C4-2B (cell line): ENCODE measurements around the gene TMEM186.
"Not testable (repeated sequence)": the region's sequence is repeated elsewhere in the genome, so short reads cannot be mapped to it uniquely, and the experiment has no call there.

Experiments
- H3K27ac ChIP-seq: fragments of 450-650 bp; 2 replicates; pipeline ENCODE4 v1.5.1; 2017
- CTCF ChIP-seq: fragments of 450-650 bp; conservative IDR thresholded peaks from 2 replicates; pipeline ENCODE4 v1.5.1; 2017; ENCODE audit warnings: mild to moderate bottlenecking
- ZFX ChIP-seq: fragments of 450-650 bp; IDR thresholded peaks from 2 replicates; pipeline ENCODE4 v1.6.1; 2017

The TMEM186 gene

GRCh38 chr16:8756755-8757154 lies 40.7 kb downstream of the TMEM186 start:
- H3K27ac ChIP-seq = no peak overlapping the region
- TF ChIP-seq CTCF (no peak), ZFX (no peak)

DNA sequence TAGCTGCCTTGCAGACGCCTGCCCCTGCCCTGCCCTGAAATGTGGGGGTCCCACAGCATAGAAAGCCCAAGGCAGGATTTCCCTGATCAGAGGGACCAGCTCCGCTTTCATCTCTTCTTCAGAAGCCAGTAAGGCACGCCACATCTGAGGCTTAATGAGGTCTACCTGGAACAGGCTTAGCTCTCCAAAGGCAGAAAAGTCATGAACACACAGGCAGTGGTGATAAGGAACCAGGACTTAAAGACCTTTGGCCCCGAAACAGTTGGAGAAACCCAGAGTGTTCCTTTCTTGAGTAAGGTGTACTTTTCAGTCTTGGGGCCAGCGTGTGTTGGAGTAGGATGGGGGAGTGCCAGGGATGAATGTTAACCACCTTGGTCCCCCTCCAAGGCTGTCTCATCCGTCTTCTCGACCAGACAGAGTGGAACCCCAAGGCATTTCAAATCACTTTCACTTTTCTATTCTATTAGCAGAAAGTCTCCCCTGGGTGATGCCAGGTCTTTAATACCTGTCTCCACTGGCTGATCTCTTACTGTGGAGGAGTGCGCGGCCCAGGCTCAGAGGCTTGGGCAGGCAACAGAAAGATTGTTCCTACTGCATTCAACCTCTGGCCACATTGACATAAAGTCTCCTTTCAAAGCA lies 43.9 kb downstream of the TMEM186 start:
- TF ChIP-seq ZFX = no peak
- TF ChIP-seq CTCF = no peak
- no peak overlapping the region for H3K27ac ChIP-seq

DNA sequence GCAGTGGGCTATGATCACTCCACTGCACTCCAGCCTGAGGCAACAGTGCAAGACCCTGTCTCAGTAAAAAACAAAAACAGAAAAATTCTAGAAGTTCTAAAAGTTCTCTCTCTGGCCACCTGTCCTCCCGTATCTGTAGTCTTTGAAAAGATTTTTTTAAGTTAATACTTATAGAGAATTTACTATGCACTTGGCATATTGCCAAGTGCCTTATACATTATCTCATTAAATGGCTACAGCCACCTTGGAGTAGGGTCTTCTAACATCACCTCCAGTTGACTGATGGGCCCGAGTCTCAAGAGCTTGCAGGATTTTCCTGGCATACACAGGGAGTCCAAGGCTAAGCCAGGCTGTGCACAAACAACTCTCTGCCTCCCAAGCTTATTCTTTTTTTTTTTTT lies 44.7 kb downstream of the TMEM186 start:
- no peak overlapping the region for H3K27ac ChIP-seq
- TF ChIP-seq CTCF (no peak), ZFX (no peak)

DNA sequence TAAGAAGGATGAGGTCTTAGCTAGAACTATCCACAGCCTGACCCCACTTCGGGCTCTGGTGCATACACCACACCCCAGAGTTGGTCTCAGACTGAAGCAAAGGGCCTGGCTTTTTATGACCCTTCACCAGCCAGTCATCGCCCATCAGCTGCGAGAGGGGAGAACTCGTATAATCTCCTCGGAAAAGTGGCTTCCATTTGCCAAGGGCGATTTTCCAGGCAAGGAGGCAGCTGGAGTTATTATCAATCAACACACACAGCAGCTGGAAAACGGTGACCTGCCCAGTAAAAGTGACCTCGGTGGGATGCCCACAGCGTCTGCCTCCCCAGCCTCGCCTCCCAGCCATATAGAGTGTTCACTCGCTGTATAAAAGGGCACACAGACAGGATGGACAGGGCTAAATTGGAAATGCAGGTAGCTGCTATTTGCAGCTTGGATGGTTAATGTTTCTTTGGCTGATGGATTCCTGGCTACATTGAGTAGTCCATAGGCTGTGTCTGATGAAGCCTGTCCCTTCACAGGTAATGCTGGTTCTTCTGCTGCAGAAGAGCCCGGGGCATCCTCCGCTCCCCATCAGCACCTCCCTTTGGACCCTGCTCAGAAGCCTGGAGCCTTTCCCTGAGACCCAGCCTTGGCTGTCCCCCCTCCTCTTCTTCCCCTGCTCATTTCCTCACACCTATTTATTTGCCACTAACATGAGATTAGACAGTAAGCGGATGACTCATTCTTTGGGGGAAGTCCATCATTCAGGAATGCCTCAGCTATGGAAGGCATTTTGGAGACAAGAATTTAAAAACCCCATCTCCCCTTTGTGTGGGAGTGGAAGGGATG lies 45.7 kb downstream of the TMEM186 start:
- TF ChIP-seq CTCF (no peak), ZFX (no peak)
- no peak overlapping the region for H3K27ac ChIP-seq

DNA sequence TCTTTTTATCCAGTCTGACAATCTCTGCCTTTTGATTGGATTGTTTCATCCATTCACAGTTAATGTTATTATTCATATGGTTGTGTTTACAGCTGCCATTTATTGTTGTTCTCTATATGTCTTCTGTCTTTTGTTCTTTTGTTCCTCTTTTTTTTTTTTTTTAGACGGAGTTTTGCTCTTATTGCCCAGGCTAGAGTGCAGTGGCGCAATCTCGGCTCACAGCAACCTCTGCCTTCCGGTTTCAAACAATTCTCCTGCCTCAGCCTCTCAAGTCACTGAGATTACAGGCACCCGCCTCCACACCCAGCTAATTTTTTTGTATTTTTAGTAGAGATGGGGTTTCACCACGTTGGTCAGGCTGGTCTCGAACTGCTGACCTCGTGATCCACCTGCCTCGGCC lies 48.5 kb downstream of the TMEM186 start:
- not testable (repeated sequence) for H3K27ac ChIP-seq
